HCT116 (cell line): ENCODE data around the gene BCAR3. TPM values are rescaled to one million over a fixed set of nuclear protein-coding genes. Genes with fewer than 3 reads are reported as not detected.
A peak's percentile ranks its signal among the peaks of the same experiment; 100 is the strongest.

ENCODE experiments used
- ATAC-seq: fragments of 200-7000 bp; cut with Tn5 transposase; 2 replicates; pipeline ENCODE4 v1.9.1; 2020; ENCODE audit warnings: mild to moderate bottlenecking, moderate library complexity
- BruUV-seq: library from RNA; stranded (reverse); fragments of 400-500 nt; replicated peaks from 2 replicates; lab custom pipeline; 2021; lab: Mats Ljungman, UMichigan
- CTCF ChIA-PET: fragments of 300-600 bp; sonication (Branson Sonifier 250); formaldehyde crosslinking; loops from one replicate; lab custom pipeline; 2021; ENCODE audit warnings: antibody characterized with exemption; lab: Charles Lee
- POLR2A ChIA-PET: fragments of 300-600, 350-600 bp; sonication (Branson Sonifier 250); formaldehyde crosslinking; loops from one replicate; lab custom pipeline; 2021; ENCODE audit warnings: antibody characterized with exemption; lab: Charles Lee
- RAD21 ChIA-PET, 2 experiments: fragments of 300-600 bp; sonication (Branson Sonifier 250); formaldehyde crosslinking; loops; one replicate each; lab custom pipeline; 2023; ENCODE audit warnings: low total read pairs in 2 of 2; ENCODE audit not compliant: uncharacterized antibody in 2 of 2, unreplicated experiment in 2 of 2, low non-redundant PET in 1 of 2; lab: Charles Lee
- DNase-seq: peaks from one replicate; pipeline ENCODE4 v3.0.0-alpha.2; 2010; ENCODE audit warnings: low read depth, low spot score
- H2AFZ ChIP-seq: fragments of 200-600 bp; shearing (Covaris generic), sonication (generic); 2 replicates; pipeline ENCODE4 v1.6.1; 2017; ENCODE audit warnings: low read depth, mixed run types, mixed read lengths, antibody characterized with exemption, low read length; ENCODE audit not compliant: poor library complexity, severe bottlenecking
- H3K27ac ChIP-seq: 2 replicates; pipeline ENCODE4 v1.5.1; 2012; ENCODE audit warnings: low read depth, low read length
- H3K27me3 ChIP-seq: fragments of 200-600 bp; sonication (generic); 2 replicates; pipeline ENCODE4 v1.6.1; 2016; ENCODE audit warnings: mixed run types, low read length, mixed read lengths; ENCODE audit not compliant: insufficient read depth
- H3K36me3 ChIP-seq, 2 experiments: fragments of 200-500 bp in 1 of 2; fragments of 200-600 bp in 1 of 2; sonication (Bioruptor generic) in 1 of 2; sonication (generic) in 1 of 2; 2 replicates each; pipeline versions ENCODE4 v1.5.1 to v1.6.1; 2014 to 2016; ENCODE audit warnings: low read length in 2 of 2, inconsistent platforms in 1 of 2, mixed read lengths in 1 of 2, mixed run types in 1 of 2; ENCODE audit not compliant: insufficient read depth in 2 of 2, control insufficient read depth in 1 of 2
- H3K4me1 ChIP-seq, 2 experiments: fragments of 200-600 bp in 1 of 2; sonication (generic) in 1 of 2; 2 replicates each; pipeline versions ENCODE4 v1.5.1 to v1.6.1; 2012 to 2017; ENCODE audit warnings: low read length in 2 of 2, inconsistent platforms in 1 of 2, mild to moderate bottlenecking in 1 of 2, mixed read lengths in 1 of 2, mixed run types in 1 of 2, moderate library complexity in 1 of 2; ENCODE audit not compliant: insufficient read depth in 2 of 2, control insufficient read depth in 1 of 2
- H3K4me2 ChIP-seq: fragments of 200-600 bp; sonication (generic); 2 replicates; pipeline ENCODE4 v1.6.1; 2017; ENCODE audit warnings: mixed run types, low read length, mixed read lengths
- H3K4me3 ChIP-seq, 2 experiments: fragments of 200-600 bp in 1 of 2; sonication (generic) in 1 of 2; replicated peaks in 1 of 2; 2 replicates each; pipeline ENCODE4 v1.5.1; 2011 to 2016; ENCODE audit warnings: low read length in 2 of 2, control low read depth in 1 of 2, low read depth in 1 of 2, mild to moderate bottlenecking in 1 of 2, mixed read lengths in 1 of 2, mixed run types in 1 of 2
- H3K79me2 ChIP-seq: fragments of 200-600 bp; sonication (generic); 2 replicates; pipeline ENCODE4 v1.6.1; 2017; ENCODE audit warnings: mild to moderate bottlenecking, mixed run types, low read length, moderate library complexity, mixed read lengths; ENCODE audit not compliant: insufficient read depth
- H3K9ac ChIP-seq: fragments of 200-600 bp; sonication (generic); 2 replicates; pipeline ENCODE4 v1.6.1; 2016; ENCODE audit warnings: low read length, mixed read lengths
- H3K9me2 ChIP-seq: fragments of 200-600 bp; sonication (generic), shearing (Covaris generic); 2 replicates; pipeline ENCODE4 v1.6.1; 2017; ENCODE audit warnings: mixed run types, mild to moderate bottlenecking, moderate library complexity; ENCODE audit not compliant: insufficient read depth
- H3K9me3 ChIP-seq, 2 experiments: fragments of 200-500 bp in 1 of 2; fragments of 200-600 bp in 1 of 2; sonication (Bioruptor generic) in 1 of 2; sonication (generic) in 1 of 2; 2 replicates each; pipeline ENCODE4 v1.6.1; 2014 to 2017; ENCODE audit warnings: low read length in 2 of 2, mixed read lengths in 2 of 2, inconsistent platforms in 1 of 2, low read depth in 1 of 2, mild to moderate bottlenecking in 1 of 2, mixed run types in 1 of 2, moderate library complexity in 1 of 2; ENCODE audit not compliant: control insufficient read depth in 1 of 2, insufficient read depth in 1 of 2
- H4K20me1 ChIP-seq: fragments of 200-600 bp; sonication (generic), shearing (Covaris generic); 2 replicates; pipeline ENCODE4 v1.6.1; 2017; ENCODE audit warnings: mixed run types, mild to moderate bottlenecking, moderate library complexity; ENCODE audit not compliant: insufficient read depth
- CBX3 ChIP-seq: IDR thresholded peaks from 2 replicates; pipeline ENCODE4 v1.6.1; 2012; ENCODE audit warnings: low read depth
- CEBPB ChIP-seq: IDR thresholded peaks from 2 replicates; pipeline ENCODE4 v1.6.1; 2012; ENCODE audit warnings: low read depth
- ELF1 ChIP-seq: IDR thresholded peaks from 2 replicates; pipeline ENCODE4 v1.6.1; 2012; ENCODE audit warnings: low read depth, borderline replicate concordance
- EZH2 ChIP-seq: fragments of 200-600 bp; sonication (generic); IDR thresholded peaks from 2 replicates; pipeline ENCODE4 v1.6.1; 2017; ENCODE audit warnings: antibody characterized with exemption, mixed run types
- EZH2phosphoT487 ChIP-seq: fragments of 200-600 bp; IDR thresholded peaks from 2 replicates; pipeline ENCODE4 v1.6.1; 2018; ENCODE audit warnings: antibody characterized with exemption, borderline replicate concordance
- FOSL1 ChIP-seq: IDR thresholded peaks from 2 replicates; pipeline ENCODE4 v1.6.1; 2012; ENCODE audit warnings: low read depth
- JUND ChIP-seq: IDR thresholded peaks from 2 replicates; pipeline ENCODE4 v1.6.1; 2012
- POLR2AphosphoS5 ChIP-seq: IDR thresholded peaks from 2 replicates; pipeline ENCODE4 v1.6.1; 2011; ENCODE audit warnings: mild to moderate bottlenecking, low read depth, low read length, moderate library complexity
- SP1 ChIP-seq: IDR thresholded peaks from 2 replicates; pipeline ENCODE4 v1.6.1; 2012; ENCODE audit warnings: low read depth
- TCF7L2 ChIP-seq: IDR thresholded peaks from 2 replicates; pipeline ENCODE4 v1.7.0; 2011; ENCODE audit warnings: borderline replicate concordance, inconsistent platforms; ENCODE audit not compliant: insufficient read depth, insufficient read length; ENCODE audit errors: extremely low read depth
- ZNF274 ChIP-seq: fragments of 200-500 bp; sonication (Bioruptor generic); IDR thresholded peaks from 2 replicates; pipeline ENCODE4 v1.6.1; 2014; ENCODE audit warnings: mild to moderate bottlenecking, low read depth, low read length, inconsistent platforms
- intact Hi-C: fragments of 100-400 bp; cut with micrococcal nuclease; formaldehyde crosslinking; loops from 2 replicates; pipeline ENCODE4 v1.10.0; 2022
- total RNA-seq: library from RNA; stranded (reverse); gene quantifications from one replicate; pipeline ENCODE4 v1.2.1, GENCODE V29; 2021; ENCODE audit not compliant: unreplicated experiment
- TF ChIP-seq, protein P1 (sequence below): IDR thresholded peaks from 2 replicates; pipeline ENCODE4 v1.6.1; 2012
- TF ChIP-seq, protein P2 (sequence below): IDR thresholded peaks from 2 replicates; pipeline ENCODE4 v1.6.1; 2012; ENCODE audit warnings: low read depth

Gene BCAR3
- total RNA-seq, 1 experiment from 2014 or later: 24.5 TPM

- Histone ChIP-seq H3K79me2 (peaks cover 97% of the 10 kb centered on the region), H3K27me3 (no peaks in the 10 kb centered on the region), H3K9me2 (no peaks in the 10 kb centered on the region), H3K4me2 (no peak overlapping the region), H2AFZ (no peak overlapping the region), H3K4me3 (no peak overlapping the region), H3K9me3 (no peaks in the 10 kb centered on the region), H3K27ac (no peak overlapping the region), H4K20me1 (no peaks in the 10 kb centered on the region; the same call in 1 of the 2 replicates), H3K4me1 (peaks cover 0 to 3% of the 10 kb centered on the region in 2 experiments; a peak in 1 of 4 replicates), H3K9ac (no peak overlapping the region), H3K36me3 (peaks cover 0 to 10% of the 10 kb centered on the region in 2 experiments; a peak in 1 of 4 replicates)
- DNase-seq (no peak), ATAC-seq (0 out of 2 replicates have a peak, but pooled peaks have one; percentile 14)
- no TSS peak for BruUV-seq
- RAD21 ChIA-PET: no interaction called here
- POLR2A ChIA-PET: no interaction called here
- CTCF ChIA-PET: no interaction called here
- TF ChIP-seq EZH2phosphoT487: no peak
- no peak for TF ChIP-seq JUND
- TF ChIP-seq ZNF274: no peak
- no peak for TF ChIP-seq SP1
- no peak for TF ChIP-seq EZH2
- TF ChIP-seq ELF1: no peak
- no peak for TF ChIP-seq TCF7L2
- TF ChIP-seq FOSL1: no peak
- TF ChIP-seq CEBPB: no peak
- TF ChIP-seq, protein P1, sequence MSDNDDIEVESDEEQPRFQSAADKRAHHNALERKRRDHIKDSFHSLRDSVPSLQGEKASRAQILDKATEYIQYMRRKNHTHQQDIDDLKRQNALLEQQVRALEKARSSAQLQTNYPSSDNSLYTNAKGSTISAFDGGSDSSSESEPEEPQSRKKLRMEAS: no peak
- no peak for TF ChIP-seq POLR2AphosphoS5
- no peak for TF ChIP-seq CBX3
- TF ChIP-seq, protein P2, sequence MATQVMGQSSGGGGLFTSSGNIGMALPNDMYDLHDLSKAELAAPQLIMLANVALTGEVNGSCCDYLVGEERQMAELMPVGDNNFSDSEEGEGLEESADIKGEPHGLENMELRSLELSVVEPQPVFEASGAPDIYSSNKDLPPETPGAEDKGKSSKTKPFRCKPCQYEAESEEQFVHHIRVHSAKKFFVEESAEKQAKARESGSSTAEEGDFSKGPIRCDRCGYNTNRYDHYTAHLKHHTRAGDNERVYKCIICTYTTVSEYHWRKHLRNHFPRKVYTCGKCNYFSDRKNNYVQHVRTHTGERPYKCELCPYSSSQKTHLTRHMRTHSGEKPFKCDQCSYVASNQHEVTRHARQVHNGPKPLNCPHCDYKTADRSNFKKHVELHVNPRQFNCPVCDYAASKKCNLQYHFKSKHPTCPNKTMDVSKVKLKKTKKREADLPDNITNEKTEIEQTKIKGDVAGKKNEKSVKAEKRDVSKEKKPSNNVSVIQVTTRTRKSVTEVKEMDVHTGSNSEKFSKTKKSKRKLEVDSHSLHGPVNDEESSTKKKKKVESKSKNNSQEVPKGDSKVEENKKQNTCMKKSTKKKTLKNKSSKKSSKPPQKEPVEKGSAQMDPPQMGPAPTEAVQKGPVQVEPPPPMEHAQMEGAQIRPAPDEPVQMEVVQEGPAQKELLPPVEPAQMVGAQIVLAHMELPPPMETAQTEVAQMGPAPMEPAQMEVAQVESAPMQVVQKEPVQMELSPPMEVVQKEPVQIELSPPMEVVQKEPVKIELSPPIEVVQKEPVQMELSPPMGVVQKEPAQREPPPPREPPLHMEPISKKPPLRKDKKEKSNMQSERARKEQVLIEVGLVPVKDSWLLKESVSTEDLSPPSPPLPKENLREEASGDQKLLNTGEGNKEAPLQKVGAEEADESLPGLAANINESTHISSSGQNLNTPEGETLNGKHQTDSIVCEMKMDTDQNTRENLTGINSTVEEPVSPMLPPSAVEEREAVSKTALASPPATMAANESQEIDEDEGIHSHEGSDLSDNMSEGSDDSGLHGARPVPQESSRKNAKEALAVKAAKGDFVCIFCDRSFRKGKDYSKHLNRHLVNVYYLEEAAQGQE: no peak
- intact Hi-C loops: no loop called here
Measured at GRCh38 chr1:93649231-93649630, 32.4 kb downstream of the BCAR3 start.
